CD4-positive, alpha-beta T cell treated with Interleukin-4 for 1 hour (primary cell): ENCODE data around the gene MORC2.

ENCODE experiments used
- DNase-seq, 2 donors: peaks; one replicate each; pipeline ENCODE4 v3.0.0-alpha.2; 2020 to 2022

MORC2 gene

GRCh38 chr22:30968015-30968923 lies at the start of gene MORC2:
Gene MORC2, minus strand, starts transcription at chr22:30968774. Its CDS starts 885 bp downstream, at chr22:30967889.
- no peak for DNase-seq

- DNase-seq = no peak
Measured at GRCh38 chr22:31005535-31005934, 37.0 kb upstream of the MORC2 start.

GRCh38 chr22:31001124-31001770 lies 32.7 kb upstream of the MORC2 start:
- no peak for DNase-seq

- no peak for DNase-seq
Measured at GRCh38 chr22:30998329-30998728, 29.8 kb upstream of the MORC2 start.

GRCh38 chr22:30996462-30996861 lies 27.9 kb upstream of the MORC2 start:
- DNase-seq = no peak

- DNase-seq = no peak
Measured at GRCh38 chr22:30994960-30995359, 26.4 kb upstream of the MORC2 start.

- DNase-seq = no peak
Measured at GRCh38 chr22:30992565-30992964, 24.0 kb upstream of the MORC2 start.

GRCh38 chr22:30990690-30991089 lies 22.1 kb upstream of the MORC2 start:
- no peak for DNase-seq

- no peak for DNase-seq
Measured at GRCh38 chr22:30989474-30989873, 20.9 kb upstream of the MORC2 start.

GRCh38 chr22:30985561-30986208 lies 17.1 kb upstream of the MORC2 start:
- no peak for DNase-seq

GRCh38 chr22:30984317-30984716 lies 15.7 kb upstream of the MORC2 start:
- no peak for DNase-seq

- no peak for DNase-seq
Measured at GRCh38 chr22:30982512-30982911, 13.9 kb upstream of the MORC2 start.

GRCh38 chr22:30979932-30980331 lies 11.4 kb upstream of the MORC2 start:
- DNase-seq = no peak

- no peak for DNase-seq
Measured at GRCh38 chr22:30978304-30978962, 9.9 kb upstream of the MORC2 start.

GRCh38 chr22:30970356-30970746 lies 1.8 kb upstream of the MORC2 start:
- DNase-seq = peak in 1 of 2 donors; percentile 5

GRCh38 chr22:30969532-30970355 lies 1.2 kb upstream of the MORC2 start:
- peak in 1 of 2 donors; percentile 45 for DNase-seq

GRCh38 chr22:30968924-30969531 lies 454 bp upstream of the MORC2 start, which contains the start of gene TUG1:
Gene TUG1, plus strand, starts transcription at chr22:30969265.
- peak; percentile 98 for DNase-seq

GRCh38 chr22:30964858-30965257 lies 3.7 kb downstream of the MORC2 start:
- DNase-seq = no peak

- DNase-seq = no peak
Measured at GRCh38 chr22:30955153-30955552, 13.4 kb downstream of the MORC2 start.

- no peak for DNase-seq
Measured at GRCh38 chr22:30953206-30953605, 15.4 kb downstream of the MORC2 start.

- no peak for DNase-seq
Measured at GRCh38 chr22:30949934-30950660, 18.5 kb downstream of the MORC2 start.
